NOMO-1 treated with dmso at 0.1 percent for 144 hours (cell line): ENCODE results near the gene TMEM138.
"Not testable (repeated sequence)": the region's sequence is repeated elsewhere in the genome, so short reads cannot be mapped to it uniquely, and the experiment has no call there.

Experiments used
- DNase-seq: peaks from one replicate; lab custom pipeline; 2025; ENCODE audit not compliant: unreplicated experiment; lab: John Stamatoyannopoulos, UW

TMEM138 gene

DNA sequence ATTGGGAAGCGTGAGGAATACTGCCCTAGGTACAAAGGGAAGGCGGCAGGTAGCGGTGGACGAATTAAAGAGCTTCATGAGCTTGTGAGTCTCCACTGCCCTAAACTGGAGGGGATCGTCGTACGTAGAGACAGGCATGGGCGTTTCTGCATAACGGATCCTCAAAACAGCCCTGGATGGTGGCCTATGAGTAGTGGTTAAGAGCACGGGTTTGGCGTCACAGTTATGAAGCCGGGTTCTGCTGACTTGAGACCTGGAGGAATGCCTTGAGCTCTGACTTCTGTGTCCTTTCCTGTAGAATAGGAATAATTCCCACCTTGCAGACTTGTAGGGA, 335 bp downstream of the TMEM138 start:
- no peak for DNase-seq

DNA sequence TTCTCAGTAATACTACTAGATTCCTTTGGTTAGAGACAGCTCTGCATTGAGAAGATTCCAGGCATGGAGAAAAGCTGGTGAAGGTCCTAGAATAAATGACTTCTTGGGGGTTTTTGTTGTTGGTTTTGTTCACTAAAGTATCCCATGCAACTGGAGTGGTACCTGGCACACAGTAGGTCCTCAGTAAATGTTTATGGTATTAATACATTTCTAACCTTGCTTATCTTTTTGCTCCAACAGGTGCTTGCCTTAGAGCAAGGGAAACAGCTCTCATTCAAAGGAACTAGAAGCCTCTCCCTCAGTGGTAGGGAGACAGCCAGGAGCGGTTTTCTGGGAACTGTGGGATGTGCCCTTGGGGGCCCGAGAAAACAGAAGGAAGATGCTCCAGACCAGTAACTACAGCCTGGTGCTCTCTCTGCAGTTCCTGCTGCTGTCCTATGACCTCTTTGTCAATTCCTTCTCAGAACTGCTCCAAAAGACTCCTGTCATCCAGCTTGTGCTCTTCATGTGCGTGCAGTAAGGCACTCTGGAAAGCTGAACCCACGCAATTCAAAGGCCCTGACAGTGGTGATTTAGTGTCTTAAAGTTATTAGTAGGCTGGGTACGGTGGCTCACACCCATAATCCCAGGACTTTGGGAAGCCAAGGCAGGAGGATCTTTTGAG, 2.0 kb downstream of the TMEM138 start:
- no peak for DNase-seq

DNA sequence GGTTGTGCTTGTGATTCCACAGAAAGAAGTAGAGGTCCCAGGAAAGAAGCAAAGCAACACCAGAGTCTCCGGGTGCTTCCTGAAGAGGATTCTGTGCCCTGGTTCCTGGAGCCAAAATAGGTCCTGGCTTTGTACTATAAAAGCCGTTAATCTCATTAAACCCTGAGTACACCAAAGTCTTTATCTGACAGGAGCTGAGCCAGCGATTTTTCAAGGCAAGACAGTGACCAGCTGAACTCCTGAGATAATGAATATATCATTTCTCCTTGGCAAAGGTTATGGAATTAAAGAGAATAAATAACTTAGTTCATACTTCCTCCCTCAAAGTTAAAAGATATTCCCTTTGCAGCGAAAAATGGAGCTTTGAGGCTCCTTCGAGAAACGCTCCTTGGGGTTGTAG, 5.2 kb downstream of the TMEM138 start:
- no peak for DNase-seq

DNA sequence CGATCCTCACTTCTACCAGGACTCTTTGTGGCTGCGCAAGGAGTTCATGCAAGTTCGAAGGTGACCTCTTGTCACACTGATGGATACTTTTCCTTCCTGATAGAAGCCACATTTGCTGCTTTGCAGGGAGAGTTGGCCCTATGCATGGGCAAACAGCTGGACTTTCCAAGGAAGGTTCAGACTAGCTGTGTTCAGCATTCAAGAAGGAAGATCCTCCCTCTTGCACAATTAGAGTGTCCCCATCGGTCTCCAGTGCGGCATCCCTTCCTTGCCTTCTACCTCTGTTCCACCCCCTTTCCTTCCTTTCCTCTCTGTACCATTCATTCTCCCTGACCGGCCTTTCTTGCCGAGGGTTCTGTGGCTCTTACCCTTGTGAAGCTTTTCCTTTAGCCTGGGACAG, 6.5 kb downstream of the TMEM138 start:
- DNase-seq = no peak

DNA sequence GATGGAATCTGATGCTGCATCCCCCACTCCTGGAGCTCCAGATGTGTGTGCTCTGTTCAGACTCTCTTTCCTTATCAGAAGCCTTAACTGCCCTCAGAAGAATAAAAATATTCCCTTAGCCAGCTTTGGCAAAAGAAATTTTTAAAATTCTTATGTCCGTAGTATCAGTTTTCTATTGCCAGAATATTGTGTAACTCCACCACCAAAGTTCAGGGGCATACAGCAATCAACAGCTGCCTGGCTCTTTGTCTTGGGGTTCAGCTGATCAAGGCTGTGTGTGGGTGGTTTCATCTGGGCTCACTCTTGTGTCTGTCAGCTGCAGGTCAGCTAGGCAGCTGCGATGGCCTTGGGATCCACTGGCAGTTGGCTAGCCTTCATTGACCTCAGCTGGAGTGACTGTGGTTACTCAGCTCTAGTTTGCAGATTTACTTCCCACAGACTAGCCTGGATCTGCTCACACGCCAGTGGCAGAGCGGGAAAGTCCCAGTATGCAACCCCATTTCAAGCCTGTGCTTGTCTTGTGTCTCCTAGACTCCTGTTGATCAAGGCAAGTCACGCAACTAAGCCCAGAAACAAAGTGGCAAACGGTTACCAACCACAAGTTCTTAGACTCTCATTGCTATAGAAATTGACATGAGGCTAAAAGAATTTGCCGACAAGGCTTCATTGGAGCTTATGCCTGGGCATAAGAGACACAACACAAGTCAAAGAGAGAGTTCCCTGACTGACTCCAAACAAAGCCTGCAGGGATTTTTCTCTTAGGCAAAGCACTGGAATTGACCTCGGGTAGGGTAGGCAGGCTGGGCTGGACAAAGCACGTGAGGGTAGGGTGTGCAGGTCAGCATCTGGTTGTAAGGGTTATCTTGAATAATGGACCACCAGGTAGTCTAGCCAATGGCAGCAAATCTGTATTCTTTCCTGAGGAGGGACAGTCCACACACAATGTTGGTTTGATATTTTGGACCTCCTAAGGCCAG, 7.5 kb downstream of the TMEM138 start:
- no peak for DNase-seq

DNA sequence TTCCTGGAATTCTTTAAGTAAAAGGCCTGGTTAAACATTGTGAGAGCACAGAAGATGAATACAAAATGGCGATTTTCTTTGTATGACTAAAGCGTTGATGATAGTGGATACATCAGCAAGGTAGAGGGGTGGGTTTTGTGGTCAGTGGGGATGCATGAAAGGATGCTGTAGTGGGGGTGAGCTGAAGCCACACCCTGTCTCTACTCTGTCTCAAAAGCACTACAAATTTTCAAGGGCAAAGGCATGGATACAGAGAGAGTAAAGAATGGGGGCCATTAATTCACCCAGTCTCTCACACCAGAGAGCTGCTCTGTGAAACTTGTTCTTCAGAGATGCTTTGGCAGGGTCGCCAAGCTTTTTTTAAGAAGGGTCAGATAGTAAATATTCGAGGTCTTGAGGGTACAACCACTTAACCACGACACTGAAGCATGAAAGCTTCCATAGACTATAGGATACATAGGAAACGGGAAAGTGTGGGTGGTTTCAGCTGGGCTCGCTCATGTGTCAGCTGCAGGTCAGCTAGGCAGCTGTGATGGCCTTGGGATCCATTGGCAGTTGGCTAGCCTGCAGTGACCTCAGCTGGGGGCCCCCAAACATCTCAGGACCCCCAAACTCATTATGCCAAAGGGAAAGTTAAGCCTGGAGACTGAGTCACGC, 8.3 kb downstream of the TMEM138 start:
- DNase-seq = no peak

DNA sequence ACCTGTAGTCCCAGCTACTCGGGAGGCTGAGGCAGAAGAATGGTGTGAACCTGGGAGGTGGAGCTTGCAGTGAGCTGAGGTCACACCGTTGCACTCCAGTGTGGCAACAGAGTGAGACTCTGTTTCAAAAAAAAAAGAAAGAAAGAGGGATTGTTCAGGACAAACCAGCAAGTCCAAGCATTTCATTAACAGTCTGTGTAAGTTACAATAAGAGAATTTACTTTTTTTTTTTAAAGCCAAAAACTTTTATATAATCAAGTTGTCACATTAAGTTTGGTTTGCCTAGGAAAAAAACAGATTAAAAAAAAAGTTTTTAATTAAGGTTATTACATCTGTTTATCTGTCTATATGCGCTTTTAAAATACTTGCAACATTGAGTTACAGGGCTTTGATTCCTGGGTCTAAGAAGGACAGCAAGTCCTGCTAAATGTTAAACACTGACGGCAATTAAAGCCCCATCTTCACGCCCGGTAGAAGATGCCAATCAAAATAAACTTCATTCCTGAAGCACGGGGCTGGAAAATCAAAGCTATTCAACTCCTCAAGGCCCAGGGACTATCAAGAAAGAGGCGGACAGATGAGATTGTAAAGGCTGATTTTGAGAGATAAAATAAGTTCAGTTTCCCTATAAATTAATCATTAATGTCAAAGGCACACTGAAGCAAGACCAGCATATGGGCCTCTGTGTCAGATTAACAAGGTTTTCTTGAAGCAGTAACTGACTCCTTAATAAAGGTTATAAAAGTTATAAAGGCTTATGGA, 10.7 kb downstream of the TMEM138 start:
- no peak for DNase-seq

DNA sequence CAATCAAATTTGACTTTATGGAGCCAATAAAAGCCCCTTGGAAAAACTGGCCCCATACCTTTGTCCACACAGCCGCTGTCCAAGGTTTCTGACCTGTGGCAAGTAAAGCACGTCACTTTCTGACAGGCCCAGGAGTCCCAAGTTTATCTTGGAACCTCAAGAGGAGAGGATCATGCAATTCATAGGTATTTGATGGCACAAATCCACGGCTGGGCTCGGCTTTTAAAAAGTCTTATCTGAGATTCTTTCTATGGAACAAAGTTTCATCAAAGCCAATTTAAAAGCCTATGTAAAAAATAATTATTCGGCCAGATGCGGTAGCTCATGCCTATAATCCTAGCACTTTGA, 13.6 kb downstream of the TMEM138 start:
- no peak for DNase-seq

DNA sequence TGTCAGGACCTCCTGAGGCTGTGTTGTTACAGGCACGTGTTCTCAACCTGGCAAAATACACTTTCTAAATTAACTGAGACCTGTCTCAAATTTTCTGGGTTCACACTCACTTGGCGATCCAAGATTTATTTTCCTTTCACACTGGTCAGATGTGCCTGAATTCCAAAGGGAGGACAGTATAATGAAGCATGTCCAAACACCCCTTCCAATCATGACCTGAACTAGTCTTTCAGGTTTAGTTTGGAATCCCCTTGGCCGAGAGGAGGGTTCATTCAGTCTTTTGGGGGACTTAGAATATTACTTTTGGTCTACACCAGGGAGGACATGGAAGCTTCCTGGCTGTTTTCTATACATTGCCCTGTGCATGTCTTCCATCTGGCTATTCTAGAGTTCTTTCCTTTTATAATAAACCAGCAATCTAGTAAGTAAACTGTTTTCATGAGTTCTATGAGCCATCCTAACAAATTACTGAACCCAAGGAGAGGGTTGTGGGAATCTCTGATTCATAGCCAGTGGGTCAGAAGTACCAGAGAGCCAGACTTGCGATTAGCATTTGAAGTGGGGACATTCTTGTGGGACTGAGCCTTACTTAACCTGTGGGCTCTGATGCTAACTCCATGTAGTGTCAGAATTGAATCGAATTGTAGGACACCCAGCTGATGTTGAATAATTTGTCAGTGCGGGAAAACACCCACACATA, 15.4 kb downstream of the TMEM138 start:
- DNase-seq = no peak

DNA sequence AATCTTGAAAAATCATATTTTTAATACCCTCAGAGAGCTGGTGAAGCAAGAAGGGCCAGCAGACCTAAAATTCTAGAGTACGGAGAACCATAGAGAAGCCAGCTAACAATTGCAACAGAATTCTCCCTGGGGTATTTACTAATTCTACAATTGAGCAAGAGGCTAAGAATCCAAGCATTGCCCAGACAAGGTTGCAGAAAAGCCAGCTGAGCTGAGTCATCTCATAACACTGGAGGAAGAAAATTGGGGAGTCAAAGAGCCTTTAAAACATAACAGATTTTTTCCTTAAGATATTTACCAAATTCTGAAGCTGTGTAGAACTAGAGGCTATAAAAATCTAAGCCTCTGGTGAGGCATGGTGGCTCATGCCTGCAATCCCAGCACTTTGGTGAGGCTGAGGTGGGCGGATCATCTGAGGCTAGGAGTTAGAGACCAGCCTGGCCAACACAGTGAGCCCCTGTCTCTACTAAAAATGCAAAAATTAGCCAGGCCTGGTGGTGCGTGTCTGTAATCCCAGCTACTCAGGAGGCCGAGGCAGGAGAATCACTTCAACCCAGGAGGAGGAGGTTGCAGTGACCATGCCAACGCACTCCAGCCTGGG, 16.6 kb downstream of the TMEM138 start:
- peak; percentile 68 for DNase-seq

DNA sequence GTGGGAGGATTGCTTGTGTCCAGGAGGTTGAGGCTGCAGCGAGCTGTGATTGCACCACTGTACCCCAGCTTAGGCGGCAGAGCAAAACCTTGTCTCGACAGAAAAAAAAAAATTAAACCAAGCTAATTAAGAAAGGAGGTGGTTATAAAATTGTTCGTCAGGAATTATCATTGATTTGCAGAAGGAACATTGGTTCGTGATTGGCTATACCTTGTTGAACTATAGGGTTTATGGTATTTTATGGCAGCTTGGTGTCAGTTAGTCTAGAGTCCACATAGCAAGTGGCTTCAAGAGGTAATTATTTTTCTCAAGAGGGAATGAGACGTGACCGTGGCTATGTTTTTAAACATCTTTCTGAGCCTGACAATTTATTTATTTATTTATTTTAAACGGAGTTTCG, 18.7 kb downstream of the TMEM138 start:
- no peak for DNase-seq

DNA sequence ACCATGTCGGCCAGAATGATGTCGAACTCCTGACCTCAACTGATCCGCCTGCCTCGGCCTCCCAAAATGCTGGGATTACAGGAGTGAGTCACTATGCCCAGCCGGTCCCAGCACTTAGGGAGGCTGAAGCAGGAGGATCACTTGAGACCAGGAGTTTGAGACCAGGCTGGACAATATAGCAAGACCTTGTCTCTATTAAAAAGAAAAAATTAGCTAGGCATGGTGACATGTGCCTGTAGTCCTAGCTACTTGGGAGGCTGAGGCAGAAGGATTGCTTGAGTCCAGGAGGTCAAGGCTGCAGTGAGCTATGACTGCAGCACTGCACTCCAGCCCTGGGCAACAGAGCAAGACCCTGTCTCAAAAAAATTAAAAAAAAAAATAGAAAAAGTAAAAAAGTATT, 21.7 kb downstream of the TMEM138 start:
- not testable (repeated sequence) for DNase-seq

DNA sequence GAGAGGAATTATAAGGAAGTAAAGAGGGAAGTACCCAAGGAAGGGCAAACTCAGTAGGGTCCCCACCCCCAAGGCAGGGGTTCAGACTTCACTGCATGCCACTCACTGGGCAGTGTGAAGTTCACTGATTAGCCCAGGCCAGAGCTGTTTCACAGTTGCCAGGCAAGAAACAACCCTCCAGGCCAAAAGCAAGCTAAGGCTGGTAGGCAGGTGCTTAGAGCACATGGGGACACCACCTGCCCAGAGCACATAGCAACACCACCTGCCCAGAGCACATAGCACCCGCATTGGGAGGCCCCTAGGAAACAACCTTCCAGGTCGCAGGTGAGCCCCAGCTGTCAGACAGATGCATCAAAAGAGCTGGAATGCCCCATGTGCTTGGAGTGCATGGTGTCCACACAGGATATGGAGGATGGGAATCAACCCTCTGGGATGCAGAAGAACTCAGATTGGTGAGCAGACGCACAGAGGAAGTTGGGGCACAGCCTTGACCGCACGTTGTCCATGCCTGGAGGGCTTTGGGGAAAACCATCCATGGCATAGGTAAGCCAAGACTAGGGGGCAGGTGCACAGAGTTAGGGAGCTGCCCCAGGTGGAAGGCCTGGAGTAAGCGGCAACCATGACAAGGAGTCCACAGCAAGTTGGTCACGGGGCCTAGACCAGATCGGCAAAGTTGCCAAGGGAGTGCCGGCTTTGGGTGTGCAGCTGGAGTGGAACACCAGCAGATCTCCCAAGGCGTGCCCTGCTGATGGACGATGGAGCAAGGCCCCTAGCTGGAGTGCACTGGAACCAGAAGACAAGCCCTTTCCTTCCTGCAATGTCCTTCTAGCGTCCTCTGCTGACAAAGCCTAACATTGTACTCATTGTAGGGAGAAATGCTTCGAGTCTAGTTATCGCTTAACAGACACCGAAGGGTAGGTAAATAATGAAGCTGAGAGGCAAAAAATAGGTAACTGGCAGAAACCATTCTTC, 22.4 kb downstream of the TMEM138 start:
- DNase-seq = no peak

DNA sequence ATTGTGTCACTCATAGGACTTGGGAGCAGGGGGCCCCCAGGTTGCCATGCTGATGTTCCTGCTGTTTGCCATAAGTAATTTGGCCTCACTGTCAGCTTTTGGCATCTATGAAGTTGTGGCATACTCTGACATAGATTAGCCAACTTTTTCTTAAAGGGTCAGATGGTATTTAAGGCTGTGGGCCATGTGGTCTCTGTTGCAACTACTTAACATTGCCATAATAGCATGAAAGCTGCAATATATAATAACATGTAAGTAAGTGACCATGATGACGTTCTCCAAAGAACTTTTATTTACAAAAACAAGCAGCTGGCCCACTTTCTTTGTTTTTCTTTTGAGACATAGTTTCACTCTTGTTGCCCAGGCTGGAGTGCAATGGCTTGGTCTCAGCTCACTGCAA, 28.0 kb downstream of the TMEM138 start:
- no peak for DNase-seq

DNA sequence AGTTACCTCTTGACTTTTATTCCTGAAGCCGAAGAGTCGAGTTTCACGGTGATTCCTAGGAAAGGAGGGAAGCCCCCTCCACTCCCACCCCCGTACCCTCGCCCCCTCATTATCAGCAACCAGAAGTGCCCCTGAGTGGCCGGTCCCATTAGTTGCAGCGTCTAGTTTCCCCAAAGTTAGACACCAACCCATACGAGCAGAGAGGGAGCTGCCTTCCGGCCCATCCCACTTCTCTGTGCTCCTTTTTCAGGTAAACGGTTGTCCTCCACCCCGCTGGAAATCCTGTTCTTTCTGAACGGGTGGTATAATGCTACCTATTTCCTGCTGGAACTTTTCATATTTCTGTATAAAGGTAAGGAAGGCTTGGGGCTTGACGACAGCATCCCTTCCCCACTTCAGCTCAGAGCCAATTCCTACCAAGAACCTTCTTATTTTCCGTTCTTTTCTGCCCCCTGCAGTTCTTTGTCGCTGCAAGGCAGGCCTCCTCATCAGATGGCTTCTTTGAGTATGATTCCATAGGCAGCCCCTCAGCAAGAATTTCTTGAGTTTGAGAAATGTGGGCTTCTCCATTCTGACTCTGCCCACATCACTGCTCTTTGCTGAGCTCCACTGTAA, 30.9 kb downstream of the TMEM138 start:
- DNase-seq = no peak

DNA sequence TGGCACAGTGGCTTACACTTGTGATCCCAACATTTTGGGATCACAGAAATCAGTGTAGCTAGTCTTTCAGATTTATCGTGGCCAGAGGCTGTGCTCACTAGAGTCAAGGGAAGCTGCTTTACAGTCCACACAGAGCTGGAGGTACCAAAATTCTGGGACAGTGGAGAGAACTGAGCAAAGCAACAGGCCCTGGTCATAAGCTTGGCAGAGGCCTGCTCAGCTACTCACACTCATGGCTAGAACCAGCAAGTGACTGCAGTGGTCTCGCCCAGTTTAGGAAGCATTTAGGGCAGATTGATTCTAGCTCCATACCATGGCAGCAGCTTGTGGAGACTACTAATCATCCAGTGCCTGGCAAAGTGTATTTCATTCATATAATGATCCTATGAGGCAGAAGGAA, 39.0 kb downstream of the TMEM138 start:
- no peak for DNase-seq

DNA sequence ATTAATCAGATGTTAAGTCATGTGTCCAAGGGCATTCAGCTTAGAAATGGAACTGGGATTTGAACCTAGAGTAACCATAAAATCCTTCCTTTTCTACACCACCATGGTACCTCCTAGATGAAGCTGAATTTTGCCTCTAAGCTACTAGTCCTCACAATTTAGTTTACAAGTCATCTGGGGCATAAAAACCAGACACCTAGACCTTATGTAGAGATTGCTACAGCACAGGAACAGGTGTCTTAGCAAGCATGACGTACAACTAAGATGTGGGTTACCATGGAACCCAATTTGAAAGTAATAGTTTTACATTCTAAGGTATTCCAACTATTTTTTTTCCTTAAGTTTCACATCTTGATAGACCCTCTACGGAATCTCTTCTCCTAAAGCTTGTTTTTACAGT, 39.4 kb downstream of the TMEM138 start:
- no peak for DNase-seq

DNA sequence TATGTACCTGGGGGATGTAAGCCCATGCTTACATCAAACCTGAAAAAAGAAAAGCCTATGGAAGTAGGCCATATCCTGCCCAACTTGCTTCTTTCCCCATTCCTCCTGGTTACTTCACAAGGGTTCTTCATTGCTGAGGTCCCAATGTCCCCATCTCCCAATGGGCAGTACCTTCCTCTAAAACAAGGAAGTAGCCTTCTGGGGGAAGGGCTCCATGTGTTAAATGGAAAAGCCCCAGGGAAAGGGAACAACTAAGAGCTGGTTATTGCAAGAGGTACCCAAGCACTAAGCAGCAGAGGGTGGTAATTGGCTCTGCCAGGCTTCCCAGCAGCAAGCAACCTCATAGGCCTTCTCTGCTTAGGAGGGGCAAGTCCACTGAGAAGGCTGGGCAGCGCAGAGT, 41.5 kb downstream of the TMEM138 start:
- no peak for DNase-seq

DNA sequence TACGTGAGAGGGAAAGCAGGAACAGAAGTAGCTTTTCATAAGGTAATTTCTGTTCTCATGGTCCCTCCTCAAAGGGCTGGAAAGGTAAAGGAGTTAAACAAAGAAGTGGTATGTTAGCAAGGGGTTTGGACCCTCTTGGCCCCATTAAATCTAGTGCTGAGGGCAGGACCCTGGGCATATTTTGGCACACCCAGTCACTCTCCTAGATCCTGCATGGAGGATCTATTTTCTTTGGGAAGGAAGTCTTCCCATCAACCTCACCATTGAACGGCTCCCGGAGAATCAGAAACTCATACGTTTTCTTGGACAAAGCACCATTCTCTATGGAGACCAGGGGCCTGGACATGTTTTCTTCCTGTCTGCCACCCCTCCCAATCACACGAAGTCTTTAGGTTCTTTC, 41.9 kb downstream of the TMEM138 start:
- no peak for DNase-seq
